SKM-1 treated with dmso at 0.1 percent for 144 hours (cell line): ENCODE measurements around the gene LCA5L.
A peak's percentile ranks its signal among the peaks of the same experiment; 100 is the strongest.
"Not testable (repeated sequence)": the region's sequence is repeated elsewhere in the genome, so short reads cannot be mapped to it uniquely, and the experiment has no call there.

ENCODE experiments used
- DNase-seq: peaks from one replicate; lab custom pipeline; 2025; ENCODE audit not compliant: unreplicated experiment; lab: John Stamatoyannopoulos, UW

The LCA5L gene

DNA sequence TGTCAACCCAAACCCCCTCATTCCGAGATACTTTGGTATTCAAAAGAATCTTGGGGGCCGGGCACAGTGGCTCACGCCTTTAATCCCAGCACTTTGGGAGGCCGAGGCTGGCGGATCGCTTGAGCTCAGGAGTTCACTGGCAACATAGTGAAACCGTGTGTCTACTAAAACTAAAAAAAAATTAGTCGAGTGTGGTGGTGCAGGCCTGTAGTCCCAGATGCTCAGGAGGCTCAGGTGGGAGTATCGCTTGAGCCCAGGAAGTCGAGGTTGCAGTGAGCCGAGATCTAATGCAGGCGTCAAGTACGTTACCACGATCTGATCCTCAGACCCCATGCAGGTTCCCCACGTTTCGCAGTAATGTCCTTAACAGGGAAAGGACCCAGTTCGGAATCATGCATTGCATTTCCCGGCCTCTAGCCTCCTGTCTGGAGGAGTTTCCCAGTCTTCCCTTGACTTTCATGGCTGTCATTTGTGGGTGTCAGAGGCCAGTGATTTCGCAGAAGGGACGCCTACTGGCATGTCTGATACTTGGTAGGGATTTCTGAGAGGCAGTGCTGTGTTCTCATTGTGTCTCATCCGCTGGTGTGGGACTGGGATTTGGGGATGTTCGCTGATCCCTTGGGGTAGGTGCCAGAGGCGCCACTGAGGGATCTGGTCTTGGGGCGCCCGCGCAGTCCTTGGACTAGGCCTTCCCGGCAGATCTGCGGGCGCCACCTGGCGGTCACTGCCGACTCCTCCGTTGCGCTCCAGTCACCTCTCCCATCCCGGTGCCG, 57.4 kb downstream of the LCA5L start:
- peak; percentile 79 for DNase-seq

GRCh38 chr21:39387461-39388037, 58.0 kb downstream of the LCA5L start:
- peak; percentile 83 for DNase-seq

- no peak for DNase-seq
Measured at GRCh38 chr21:39386899-39387298, 58.7 kb downstream of the LCA5L start.

GRCh38 chr21:39386194-39386593, 59.4 kb downstream of the LCA5L start:
- no peak for DNase-seq

DNA sequence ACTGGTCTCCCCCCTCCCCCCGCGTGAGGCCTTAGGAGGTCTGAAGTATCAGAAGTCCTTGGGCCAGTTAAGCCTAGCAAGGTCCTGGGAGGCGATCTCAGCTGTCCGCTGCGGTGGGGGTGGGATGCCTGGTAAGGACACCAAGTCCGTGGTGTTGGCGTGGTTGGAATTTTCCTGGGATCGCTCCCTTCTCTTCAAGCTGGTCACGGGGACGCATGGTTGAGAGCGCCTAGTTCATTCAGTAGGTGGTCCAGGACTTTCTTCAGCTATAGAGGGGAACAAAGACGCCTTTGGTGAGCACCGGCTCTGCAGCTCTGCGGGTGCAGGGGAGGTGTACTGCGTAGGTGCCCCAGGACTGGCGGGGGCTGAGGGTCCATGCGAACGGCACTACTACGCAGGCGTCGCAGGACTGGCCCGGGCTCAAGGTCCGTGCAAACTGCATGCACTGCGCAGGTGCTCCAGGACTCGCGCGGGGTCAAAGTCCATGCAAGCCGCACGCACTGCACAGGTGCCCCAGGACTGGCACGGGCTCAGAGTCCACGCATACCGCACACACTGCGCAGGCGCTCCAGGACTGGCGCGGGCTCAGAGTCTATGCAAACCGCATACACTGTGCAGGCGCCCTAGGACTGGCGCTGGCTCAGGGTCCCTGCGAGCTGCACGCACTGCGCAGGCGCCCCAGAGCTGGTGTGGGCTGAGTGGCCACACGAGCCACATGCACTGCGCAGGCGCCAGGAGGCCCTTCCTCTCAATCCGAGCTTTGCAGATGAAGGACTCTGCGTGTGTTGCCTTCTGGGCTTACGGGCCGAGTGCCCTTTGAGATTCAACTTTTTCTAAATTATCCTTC, 60.1 kb downstream of the LCA5L start:
- no peak for DNase-seq

DNA sequence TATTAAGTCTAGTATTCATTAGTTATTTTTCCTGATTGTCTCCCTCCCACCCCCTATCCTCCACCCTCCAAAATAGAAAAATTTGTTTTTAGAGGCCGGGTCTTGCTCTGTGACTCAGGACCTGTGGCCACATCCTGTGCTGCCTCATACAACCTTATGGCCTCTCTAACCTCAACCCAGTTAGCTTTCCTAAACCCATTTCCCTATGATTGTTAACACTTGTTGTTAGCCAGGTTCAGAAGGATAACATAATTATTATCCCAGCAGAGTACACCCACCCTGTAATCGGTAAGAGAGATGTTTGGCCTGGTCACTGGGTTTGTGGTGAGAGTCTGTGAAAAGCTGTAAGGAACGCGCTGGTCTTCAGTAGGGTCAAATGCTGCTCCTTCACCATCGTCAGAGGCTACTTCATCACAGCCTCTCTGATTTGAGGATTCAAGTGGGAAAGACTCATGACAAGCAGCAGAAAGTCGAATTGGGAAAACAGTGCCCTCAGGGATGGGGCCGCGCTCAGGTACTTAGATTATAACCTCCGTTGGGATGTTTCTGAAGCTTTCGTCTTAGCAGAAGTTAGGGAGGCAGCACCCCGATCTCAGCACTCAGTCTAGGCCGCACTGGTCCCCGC, 60.8 kb downstream of the LCA5L start:
- no peak for DNase-seq

DNA sequence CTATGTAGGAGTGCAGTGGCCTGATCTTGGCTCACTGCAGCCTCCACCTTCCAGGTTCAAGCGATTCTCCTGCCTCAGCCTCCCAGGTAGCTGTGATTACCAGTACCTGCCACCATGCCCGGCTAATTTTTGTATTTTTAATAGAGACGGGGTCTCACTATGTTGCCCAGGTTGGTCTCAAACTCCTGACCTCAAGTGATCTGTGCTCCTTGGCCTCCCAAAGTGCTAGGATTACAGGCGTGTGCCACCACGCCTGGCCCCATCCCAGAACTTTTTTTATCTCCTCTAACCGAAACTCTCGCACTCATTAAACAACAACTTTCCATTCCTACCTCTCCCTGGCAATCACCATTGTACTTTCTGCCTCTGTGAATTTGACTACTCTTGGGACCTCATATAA, 63.5 kb downstream of the LCA5L start:
- not testable (repeated sequence) for DNase-seq

DNA sequence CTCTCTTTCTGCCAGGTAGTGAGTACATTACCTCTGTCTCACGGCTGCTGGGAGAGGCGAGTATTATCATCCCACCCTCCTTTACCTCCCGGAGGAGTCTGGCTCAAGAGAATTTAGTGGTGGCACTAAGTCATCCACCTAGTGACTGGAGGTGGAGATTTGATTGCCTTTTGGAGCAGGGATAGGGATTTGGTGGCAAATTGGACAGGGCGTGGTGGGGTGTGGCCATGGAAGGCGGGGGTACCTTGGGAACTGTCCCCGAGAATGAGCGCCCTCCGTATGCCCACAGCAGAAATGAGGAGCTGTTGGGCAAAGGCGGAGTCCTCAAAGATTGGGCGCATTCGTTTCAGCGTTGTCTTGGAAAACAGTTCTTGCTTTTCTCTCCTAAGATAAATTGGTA, 64.6 kb downstream of the LCA5L start:
- DNase-seq: no peak

DNA sequence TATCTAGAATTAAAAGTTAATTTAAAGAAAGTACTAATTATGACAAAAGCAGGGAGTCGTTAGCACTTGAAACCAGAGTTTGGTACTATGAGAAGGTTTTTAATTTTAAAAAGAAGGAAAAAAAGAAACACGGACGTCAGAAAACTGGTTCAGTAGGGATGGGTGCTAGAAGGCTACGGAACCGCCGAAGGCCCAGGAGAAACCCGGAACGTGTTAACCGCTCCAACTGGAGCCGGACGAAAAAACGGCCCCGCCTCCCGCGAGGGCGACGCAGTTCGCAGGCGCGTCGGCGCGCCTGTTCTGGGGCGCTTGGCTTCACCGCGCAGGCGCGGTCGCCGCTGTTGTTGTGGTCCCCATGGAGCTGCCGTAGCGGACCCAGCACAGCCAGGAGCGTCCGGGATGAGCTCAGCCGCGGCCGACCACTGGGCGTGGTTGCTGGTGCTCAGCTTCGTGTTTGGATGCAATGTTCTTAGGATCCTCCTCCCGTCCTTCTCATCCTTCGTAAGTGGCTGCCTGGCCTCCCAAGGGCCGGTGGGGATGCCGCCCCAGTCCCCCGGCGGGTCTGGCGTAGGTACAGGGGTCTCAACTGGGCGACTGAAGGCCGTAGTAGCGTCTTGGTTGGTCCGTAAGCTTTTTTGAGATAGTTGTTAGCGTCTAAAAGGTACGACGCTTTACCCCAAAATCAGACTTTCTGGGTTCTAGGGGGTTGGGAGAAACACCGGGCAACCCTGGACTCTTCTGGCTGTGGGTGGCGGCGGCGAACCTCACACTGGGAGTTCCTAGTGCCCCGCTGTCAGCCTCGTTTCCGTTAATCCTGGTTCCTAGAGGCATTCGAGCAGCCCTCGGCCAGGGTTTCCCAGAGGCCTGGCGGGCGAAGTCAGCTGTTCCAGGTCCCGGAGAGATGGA, 65.3 kb downstream of the LCA5L start:
- peak; percentile 84 for DNase-seq

- DNase-seq: no peak
Measured at GRCh38 chr21:39377444-39378050, 68.0 kb downstream of the LCA5L start.

GRCh38 chr21:39375446-39375845, 70.1 kb downstream of the LCA5L start:
- DNase-seq: no peak

DNA sequence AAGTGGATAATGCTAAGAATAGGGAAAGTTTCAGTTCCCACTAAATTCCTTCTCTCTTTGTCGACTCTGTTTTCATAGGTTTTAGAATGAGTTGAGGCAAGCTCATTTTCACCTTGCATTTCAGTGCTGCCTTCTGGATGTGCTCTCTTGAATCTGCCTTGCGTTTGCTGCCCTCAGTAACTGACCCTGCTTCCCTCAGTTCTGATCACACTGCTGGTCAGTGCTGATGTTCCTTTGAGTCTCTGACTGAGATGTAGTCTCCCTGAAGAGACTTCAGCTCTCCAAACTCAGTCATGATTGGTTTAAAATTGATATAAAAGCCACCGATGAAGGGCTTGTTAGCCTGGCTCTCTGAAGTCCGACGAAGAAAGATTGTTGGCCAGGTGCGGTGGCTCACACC, 71.5 kb downstream of the LCA5L start:
- DNase-seq: no peak

GRCh38 chr21:39373634-39374033, 71.9 kb downstream of the LCA5L start:
- DNase-seq: peak; percentile 41

DNA sequence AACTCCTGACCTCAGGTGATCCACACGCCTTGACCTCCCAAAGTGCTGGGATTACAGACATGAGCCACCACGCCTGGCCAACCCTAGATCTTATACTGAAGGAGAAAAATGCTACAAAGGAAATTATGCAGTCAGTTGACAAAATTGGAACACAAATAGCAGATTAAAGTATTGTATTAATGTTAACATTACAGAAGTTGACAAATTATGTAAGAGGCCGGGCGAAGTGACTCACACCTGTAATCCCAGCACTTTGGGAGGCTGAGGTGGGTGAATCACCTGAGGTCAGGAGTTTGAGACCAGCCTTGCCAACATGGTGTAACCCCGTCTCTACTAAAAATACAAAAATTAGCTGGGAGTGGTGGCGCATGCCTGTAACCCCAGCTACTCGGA, 75.7 kb downstream of the LCA5L start:
- not testable (repeated sequence) for DNase-seq

GRCh38 chr21:39367783-39368182, 77.8 kb downstream of the LCA5L start:
- DNase-seq: no peak

DNA sequence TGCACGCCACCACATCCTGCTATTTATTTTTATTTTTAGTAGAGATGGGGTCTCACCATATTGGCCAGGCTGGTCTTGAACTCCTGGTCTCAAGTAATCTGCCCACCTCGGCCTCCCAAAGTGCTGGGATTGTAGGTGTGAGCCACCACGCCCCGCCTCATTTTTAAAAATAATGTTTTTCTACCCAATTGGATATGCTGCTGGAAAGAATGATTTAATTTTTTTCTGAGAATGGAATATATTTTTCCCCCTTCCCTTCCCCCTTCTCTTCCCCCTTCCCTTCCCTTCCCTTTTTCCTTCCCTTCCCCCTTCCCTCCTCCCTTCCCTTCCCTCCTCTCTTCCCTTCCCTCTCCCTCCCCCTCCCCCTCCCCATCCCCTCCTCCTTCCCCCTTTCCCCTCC, 79.0 kb downstream of the LCA5L start:
- no peak for DNase-seq

DNA sequence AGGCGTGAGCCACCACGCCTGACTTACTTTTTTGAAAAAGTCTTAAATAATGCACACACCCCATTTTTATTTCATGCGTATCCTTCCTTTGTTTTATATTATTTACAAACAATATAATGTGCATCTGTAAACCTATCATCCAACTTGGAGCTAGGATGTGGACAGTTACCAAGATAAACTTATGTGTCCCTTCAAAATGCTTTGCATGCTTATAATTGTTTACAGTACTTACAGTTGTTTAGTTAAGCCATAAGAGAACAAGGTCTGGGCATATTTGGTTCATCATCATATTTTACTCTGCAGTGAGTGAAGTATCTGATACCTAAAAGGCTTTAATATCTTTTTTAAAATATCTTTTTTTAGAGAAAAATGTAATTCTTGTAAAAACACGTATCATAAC, 80.6 kb downstream of the LCA5L start:
- DNase-seq: no peak

- no peak for DNase-seq
Measured at GRCh38 chr21:39363607-39364555, 81.7 kb downstream of the LCA5L start.

GRCh38 chr21:39362733-39363132, 82.8 kb downstream of the LCA5L start:
- DNase-seq: no peak
